HG03095 (cell line): ENCODE results near the gene TRAF7.

ENCODE experiments used
- ATAC-seq: cut with Tn5 transposase; IDR thresholded peaks from one replicate; pipeline ENCODE4 v1.9.1; 2021; ENCODE audit warnings: moderate library complexity; ENCODE audit not compliant: unreplicated experiment

TRAF7 gene

GRCh38 chr16:2163211-2163881, 7.8 kb downstream of the TRAF7 start:
- ATAC-seq, result no peak

GRCh38 chr16:2165861-2166260, 10.3 kb downstream of the TRAF7 start:
- ATAC-seq, result no peak

DNA sequence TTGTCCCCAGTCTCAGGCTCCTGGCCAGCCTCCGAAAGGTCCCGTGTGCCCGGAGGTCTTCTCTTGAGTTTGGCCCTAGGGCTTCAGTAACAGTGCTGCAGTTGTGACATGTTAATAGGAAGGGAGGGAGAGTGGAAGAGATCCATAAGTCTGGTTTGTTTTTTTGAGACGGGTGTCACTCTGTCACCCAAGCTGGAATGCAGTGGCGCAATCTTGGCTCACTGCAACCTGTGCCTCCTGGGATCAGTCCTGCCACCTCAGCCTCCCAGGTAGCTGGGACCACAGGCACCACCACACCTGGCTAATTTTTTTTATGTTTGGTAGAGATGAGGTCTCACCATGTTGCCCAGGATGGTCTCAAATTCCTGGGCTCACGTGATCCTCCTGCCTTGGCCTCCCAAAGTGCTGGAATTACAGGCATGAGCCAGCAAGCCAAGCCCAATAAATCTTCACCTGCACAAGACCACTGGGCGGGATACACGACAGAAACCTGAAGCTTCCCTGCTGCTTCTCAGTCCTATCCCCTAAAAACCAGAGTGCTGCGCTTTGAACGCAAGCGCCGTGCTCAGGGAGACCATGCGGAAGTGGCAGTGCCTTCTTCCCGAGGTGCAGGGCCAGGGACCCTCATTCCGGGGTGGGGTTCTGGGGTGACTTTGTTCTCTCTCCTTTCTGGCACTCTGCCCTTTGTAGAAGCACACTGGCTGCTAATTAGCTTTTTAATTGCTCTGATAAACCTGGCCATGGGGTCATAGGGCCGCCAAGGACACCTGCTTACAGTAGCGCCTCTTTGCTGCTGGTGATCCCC, 10.9 kb downstream of the TRAF7 start:
- ATAC-seq, result no peak

- ATAC-seq, result no peak
Observed at GRCh38 chr16:2167068-2167638, 11.6 kb downstream of the TRAF7 start.

DNA sequence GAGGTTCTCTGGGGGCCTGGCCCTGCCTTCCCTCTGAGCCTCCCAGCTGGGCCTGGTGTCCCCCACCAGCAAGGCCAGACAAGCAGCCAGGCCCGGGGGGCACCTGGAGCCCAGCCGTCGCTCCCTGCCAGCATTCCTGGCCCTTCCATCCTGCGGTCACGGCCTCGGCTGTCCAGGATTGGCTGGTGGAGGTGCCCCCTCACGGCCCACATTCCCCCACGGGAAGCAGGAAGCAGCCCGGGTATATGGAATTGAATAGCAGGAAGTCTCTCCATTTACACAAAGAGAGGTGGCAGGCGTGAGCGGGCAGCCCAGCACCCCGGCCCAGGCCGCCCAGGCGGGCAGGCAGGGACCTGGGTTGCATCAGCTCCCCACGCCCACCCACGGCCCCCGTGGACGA, 14.5 kb downstream of the TRAF7 start:
- ATAC-seq, result no peak

- ATAC-seq, result no peak
Observed at GRCh38 chr16:2170587-2171435, 15.2 kb downstream of the TRAF7 start.

DNA sequence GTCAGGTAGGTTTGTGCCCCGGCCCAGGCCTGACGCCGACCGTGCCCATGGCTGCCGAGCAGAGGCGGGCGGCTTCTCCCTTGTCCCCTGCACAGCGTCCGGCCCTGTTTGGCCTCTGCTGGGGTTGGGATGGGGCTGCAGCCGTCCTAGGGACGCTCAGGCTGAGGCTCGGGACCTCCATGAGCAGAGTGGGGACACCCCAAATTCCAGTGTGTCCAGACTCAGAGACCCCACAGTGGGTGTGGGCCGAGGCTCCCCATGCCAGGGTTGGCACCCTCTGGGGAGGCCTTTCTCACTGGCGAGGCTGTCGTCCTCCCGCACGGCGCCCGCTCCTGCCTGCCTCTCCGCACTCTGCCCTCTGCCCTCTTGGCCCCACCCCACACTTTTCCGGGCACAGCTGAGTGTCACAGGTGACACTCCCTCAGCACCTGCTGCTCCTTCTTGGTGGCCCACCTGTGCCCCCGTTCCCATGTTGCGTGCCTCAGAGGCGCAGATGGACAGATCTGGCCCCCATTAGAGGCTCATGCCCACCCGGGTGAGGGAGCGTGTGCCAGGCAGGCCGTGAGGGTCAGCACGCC, 16.1 kb downstream of the TRAF7 start:
- ATAC-seq, result no peak

- no peak for ATAC-seq
Observed at GRCh38 chr16:2172688-2173335, 17.2 kb downstream of the TRAF7 start.

- no peak for ATAC-seq
Observed at GRCh38 chr16:2173366-2173765, 17.8 kb downstream of the TRAF7 start.

DNA sequence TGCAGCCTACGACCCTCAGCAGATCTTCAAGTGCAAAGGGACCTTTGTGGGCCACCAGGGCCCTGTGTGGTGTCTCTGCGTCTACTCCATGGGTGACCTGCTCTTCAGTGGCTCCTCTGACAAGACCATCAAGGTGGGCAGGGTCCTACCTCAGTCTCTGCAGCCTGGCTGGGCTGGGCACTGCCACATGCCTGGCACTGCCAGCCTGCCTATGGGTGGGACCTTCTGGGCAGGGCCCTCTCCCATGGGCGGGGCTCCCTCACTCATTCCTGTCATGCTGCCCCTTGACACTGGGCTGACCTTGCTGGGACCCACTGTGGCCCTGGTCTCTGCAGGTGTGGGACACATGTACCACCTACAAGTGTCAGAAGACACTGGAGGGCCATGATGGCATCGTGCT, 18.3 kb downstream of the TRAF7 start:
- ATAC-seq, result no peak

DNA sequence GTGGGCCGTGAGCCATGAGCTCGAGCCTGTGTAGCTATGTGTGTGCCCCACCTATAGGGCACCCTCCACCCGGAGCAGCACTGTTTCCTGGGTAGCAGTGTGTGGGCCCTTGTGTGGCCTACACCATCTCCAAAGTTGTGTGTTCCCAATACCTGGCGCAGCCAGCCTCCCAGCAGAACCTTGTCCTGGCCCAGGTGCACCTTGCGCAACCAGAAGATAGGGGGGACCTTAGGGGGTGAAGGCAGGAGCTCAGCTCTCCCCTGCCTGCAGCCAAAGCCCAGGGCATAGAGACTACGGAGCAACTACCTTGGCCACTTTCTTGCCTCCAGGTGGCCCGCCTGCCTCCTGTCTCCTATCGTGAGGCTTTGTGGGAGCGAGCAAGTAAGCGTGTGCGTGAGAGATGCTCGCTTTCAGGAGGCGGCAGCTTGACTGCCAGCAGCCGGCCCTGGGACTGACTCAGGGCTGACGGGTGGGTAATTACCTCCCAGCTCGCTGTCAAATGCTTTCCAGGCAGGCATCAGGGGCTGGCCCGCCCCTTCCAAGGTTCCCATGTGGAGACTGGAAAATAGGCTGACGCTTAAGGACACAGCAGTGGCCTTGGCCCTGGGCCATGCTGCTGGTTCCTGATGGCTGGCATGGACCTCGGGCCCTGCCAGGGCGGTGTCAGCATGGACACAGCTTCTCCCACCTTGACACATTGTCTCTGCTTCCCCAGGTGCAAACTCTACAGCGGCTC, 19.0 kb downstream of the TRAF7 start:
- ATAC-seq, result no peak

GRCh38 chr16:2175454-2175853, 19.9 kb downstream of the TRAF7 start:
- no peak for ATAC-seq

DNA sequence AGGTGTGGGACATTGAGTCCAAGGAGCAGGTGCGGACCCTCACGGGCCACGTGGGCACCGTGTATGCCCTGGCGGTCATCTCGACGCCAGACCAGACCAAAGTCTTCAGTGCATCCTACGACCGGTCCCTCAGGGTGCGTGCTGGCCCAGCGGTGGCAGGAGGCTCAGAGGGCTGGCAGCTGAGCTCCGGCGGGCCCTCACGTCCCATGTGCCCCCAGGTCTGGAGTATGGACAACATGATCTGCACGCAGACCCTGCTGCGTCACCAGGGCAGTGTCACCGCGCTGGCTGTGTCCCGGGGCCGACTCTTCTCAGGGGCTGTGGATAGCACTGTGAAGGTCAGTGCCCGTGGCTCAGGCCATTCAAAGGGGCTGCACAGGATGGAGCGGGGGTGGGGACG, 20.5 kb downstream of the TRAF7 start:
- ATAC-seq, result no peak

DNA sequence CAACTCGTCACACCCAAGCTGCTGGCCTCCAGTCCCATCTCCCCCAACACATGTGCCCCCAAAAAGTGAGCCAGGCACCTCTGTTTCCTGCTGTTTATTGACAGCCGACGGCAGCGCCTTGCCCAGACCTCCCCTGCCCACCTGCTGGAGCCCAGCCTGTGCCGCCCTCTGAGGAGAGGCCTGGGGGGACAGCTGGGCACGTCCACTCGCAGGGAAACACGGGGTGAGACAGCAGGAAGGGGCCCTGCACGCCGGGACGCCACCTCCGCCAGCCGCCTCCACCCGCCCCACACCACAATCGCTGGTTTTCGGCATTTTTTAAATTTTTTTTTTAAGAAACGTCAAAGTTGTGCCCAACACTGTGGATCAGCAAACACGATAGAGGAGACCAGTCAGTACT, 21.5 kb downstream of the TRAF7 start:
- ATAC-seq, result no peak

DNA sequence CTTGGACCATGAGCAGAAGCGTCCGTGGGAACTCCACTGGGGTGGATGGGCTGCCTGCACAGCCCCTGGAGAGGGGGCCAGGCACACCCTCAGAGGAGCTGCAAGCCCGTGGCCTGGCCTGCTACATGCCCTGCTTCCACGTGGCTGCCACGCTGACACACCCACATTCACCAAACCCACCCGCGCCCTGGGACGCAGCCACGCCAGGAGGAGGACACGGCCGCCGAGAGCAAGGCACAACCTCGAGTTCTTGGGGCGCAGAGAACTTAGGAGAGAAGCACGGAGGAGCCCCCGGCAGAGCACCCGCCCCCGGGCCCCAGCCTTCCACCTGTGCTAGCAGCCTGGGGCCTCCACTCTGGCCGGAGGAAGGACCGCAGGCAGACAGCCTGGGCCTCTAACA, 22.0 kb downstream of the TRAF7 start:
- ATAC-seq, result no peak

- ATAC-seq, result no peak
Observed at GRCh38 chr16:2178321-2179106, 22.9 kb downstream of the TRAF7 start.

DNA sequence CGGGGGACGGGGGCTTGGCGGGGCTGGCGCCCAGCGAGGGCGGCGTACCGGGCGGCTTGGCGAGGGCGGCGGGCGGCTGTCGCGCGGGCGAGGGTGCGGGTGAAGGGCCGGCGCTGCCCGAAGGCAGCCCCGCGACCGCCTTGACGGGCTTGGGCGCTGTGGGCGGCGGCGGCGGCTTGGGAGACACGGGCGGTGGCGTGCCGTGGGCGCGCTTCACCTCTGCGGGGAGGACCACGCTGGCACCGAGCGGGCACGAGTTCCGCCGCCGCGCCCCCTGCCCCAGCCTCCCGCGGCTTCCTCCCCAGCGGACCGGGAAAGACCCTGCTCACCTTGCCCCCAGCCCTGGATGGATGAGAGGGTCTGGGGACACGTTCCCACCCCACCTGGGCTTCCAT, 23.5 kb downstream of the TRAF7 start:
- ATAC-seq, result no peak

GRCh38 chr16:2179576-2179975, 24.0 kb downstream of the TRAF7 start:
- ATAC-seq, result no peak

GRCh38 chr16:2180461-2180860, 24.9 kb downstream of the TRAF7 start:
- no peak for ATAC-seq
